Renal pelvis (tissue), 4 donors: ENCODE data around the gene MGRN1. TPM values are rescaled to one million over a fixed set of nuclear protein-coding genes. Genes with fewer than 3 reads are reported as not detected.
A peak's percentile ranks its signal among the peaks of the same experiment; 100 is the strongest.
"Not testable (repeated sequence)": the region's sequence is repeated elsewhere in the genome, so short reads cannot be mapped to it uniquely, and the experiment has no call there.

ENCODE experiments used
- DNase-seq: peaks from one replicate; pipeline ENCODE4 v3.0.0-alpha.2; 2013
- polyA plus RNA-seq, 3 donors: library from polyadenylated mRNA; unstranded; fragments of 120-200 nt; gene quantifications; one replicate each; pipeline ENCODE4 v1.2.1, GENCODE V29; 2013; ENCODE audit not compliant: insufficient read length in 3 of 3

The MGRN1 gene
- polyA plus RNA-seq, 3 donors, result 52.3 to 70.1 (median 63.2) TPM

GRCh38 chr16:4648917-4649316 lies 24.3 kb downstream of the MGRN1 start:
- no peak for DNase-seq

DNA sequence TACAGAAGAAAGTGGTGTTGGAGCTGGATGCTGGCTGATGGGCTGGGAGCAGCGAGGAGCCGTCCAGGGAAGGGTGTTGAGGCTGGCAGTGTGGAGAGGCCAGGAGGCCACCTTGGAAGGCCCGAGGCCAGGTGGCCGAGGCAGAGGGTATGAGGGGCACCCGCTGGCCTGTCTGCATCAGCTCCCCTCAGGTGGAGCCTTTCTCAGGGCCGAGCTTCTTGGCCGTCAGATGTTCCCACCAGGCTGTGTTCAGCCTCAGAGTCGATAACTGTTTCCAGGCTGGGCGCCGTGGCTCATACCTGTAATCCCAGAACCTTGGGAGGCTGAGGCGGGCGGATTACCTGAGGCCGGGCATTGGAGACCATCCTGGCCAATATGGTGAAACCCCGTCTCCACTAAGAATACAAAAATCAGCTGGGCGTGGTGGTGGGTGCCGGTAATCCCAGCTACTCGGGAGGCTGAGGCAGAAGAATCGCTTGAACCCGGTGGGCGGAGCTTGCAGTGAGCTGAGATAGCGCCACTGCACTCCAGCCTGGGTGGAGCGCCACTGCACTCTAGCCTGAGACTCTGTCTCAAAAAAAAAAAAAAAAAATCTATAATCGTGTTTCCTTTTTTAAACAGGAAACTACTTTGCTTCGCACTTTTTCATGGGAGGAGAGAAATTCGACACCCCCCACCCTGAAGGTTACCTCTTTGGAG lies 25.3 kb downstream of the MGRN1 start:
- DNase-seq, result no peak

DNA sequence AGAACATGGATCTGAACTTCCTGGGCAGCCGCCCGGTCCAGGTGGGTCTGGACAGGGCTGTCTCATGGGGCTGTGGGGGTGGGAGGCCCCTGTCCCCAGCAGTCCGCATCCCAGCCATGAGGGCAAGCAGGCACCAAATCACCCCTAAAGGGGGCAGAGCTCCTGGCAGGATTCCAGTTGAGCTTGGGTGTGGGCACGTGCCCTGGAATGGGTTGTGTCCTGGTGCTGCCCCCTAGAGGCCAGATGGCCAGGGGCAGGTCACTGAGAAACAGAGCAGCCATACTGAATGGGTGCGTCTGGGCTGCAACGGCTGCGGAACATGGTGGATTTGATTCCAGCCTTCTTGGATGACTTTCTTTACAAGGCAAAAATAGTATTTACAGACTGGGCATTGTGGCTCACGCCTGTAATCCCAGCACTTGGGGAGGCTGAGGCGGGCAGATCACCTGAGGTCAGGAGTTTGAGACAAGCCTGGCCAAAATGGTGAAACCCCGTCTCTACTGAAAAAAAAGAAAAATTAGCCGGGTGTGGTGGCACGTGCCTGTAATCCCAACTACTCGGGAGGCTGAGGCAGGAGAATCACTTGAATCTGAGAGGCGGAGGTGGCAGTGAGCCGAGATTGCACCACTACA lies 25.9 kb downstream of the MGRN1 start:
- DNase-seq, result not testable (repeated sequence)

DNA sequence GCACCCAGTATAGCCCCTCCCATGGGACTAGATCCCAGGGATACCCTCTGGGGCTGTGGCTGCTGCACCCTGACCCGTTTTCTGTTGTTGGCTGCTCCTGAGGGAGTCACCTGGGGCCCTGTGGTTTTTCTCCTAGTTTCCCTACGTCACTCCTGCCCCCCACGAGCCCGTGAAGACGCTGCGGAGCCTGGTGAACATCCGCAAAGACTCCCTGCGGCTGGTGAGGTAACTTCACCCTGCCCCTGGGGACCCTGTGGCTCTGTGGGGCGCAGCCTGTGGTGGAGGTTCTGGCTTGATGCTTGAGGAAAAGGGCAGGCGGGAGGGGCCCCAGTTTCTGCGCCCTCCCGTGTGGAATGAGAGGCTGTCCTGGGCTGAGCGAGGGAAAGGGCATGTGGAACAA lies 27.2 kb downstream of the MGRN1 start:
- DNase-seq, result no peak

- DNase-seq, result no peak
Measured at GRCh38 chr16:4652561-4652960, 27.9 kb downstream of the MGRN1 start.

DNA sequence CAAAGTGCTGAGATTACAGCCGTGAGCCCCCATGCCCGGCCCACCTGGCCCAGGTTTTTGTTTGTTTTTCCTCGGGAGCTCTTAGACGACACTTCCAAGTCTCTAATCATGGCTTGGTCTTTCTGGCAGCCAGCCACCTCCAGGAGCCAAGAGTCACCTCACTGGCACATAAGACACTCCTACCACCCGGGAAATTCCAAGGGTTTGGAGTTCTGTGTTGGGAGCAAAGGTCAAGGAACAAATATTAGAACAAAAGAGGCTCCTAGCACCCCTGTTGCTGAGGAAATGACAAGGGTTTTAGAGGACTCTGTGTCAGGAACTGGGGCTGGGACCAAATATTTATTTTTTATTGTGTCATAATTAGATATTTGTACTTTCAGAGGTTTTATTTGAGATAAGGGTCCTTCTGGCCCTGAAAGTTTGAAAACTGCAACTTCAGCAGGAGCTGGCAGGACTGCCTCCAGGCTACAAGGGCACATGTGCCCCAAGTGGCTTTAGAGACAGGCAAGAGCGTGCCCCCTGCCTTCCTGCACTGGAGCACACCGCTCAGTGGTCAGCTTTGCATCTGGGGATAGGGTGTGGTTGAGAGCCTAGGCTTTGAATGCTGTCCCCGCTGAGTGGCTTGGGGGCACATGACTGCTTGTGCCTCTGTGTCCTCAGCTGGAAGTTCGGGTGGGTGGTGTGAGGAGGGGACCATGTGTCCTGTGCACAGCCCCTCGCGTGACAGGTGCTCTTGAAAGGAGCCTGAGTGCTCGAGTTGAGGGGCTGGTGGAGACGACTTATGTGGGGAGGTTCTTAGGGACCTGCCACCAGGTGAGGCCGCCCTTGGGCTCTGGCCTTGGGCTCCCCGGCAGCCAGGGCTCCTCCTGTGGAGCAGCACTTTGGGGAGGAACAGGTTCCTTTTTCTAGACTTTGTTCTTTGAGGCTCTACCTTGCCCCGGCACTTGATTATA lies 29.7 kb downstream of the MGRN1 start:
- DNase-seq, result no peak

- no peak for DNase-seq
Measured at GRCh38 chr16:4654964-4655590, 30.5 kb downstream of the MGRN1 start.

- DNase-seq, result no peak
Measured at GRCh38 chr16:4655801-4656200, 31.2 kb downstream of the MGRN1 start.

GRCh38 chr16:4656221-4656620 lies 31.6 kb downstream of the MGRN1 start:
- no peak for DNase-seq

DNA sequence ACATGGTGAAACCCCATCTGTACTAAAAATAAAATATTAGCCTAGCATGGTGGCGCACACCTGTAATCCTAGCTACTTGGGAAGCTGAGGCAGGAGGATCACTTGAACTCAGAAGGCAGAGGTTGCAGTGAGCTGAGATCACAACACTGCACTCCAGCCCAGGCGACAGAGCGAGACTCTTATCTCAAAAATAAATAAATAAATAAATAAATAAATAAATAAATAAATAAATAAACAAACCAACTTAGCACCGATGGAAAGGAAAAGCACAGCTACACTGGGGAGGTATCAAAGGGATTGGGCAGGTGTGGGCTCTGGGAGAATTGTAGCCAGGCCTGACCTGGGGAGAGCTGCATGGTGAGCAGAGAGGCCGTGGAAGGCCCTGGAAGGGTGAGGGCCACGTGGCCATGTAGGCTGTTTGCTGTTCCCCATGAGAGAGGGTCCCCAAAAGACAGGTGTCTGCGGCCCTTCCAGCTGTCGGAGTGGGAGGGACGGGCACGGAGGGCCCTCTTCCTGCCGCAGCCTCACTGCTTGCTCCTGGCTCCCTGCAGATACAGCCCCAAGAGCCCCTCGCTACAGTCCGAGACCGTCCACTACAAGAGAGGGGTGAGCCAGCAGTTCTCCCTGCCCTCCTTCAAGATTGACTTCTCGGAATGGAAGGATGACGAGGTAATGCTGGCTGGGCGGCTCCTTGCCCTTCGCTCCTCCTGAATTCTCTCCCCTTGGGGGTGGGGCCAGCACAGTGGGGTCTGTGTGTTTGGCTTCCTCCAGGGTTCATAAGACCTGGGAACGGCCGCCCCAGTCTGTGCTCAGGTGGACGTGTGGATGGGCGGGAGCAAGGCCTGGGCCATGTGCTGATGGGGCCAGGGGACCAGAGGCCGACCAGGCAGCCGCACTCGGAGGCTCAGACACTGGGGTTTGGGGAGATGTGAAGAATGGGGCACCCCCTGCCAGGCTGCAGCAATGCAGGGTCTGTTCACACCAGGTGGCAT lies 32.4 kb downstream of the MGRN1 start:
- no peak for DNase-seq

GRCh38 chr16:4659363-4660353 lies 35.0 kb downstream of the MGRN1 start:
- DNase-seq, result no peak

DNA sequence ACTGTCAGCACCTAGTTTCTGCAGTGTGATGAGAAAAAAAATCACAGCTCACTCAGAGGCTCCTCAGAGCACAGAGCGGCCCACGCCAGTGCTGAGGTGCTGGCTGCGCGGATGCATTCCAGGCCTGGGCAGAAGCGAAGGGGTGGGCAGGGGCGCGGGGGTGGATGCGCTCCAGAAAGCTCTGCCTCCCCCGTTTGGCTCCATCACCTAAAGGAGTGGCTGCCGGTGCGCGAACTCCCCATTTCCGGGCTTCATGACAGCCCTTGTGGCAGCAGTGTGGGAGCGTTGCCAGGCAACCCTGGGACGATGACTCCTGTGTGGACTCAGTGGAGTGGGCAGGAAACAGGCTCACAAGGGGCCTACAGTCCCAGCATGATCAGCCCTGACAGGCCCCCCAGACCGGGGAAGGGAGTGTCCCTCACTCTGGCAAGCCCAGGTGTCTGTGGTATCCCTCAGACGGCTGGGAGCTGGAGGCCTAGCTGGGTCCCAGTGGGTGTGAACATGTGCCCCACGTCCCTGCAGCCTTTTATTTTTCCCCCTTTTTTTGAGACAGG lies 35.9 kb downstream of the MGRN1 start:
- DNase-seq, result peak; percentile 92

- no peak for DNase-seq
Measured at GRCh38 chr16:4661661-4662060, 37.0 kb downstream of the MGRN1 start.

- DNase-seq, result no peak
Measured at GRCh38 chr16:4663465-4663776, 38.8 kb downstream of the MGRN1 start.

DNA sequence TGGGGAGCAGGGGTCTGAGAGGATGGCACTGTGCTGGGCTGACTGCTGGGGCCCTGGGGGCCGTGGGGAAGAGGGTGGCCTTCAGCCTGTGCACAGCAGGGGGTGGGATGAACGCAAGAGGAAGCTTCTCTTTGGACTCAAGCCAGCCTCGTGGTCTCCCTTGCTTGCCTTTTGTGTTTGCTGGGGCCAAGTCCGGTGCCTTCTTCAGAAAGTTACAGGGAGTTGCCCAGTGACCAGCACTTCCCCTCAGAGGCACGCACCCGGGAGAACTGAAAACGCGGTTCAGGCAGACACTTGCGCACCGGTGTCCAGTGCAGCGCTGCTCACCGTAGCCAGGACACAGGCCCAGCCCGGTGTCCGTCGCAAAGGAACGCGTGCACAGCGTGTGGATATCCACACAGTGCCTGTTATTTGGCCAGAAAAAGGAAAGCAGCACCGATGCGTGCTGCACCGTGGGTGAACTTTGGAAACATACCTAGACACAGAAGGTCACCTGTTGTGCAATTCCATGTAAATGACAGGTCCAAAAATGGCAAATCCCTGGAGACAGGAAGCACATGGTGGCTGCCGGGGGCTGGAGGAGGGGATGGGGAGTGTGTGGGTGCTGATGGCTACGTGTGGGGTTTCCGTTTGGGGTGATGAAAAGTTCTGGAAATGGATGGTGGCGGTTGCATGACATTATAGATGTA lies 39.3 kb downstream of the MGRN1 start:
- no peak for DNase-seq

DNA sequence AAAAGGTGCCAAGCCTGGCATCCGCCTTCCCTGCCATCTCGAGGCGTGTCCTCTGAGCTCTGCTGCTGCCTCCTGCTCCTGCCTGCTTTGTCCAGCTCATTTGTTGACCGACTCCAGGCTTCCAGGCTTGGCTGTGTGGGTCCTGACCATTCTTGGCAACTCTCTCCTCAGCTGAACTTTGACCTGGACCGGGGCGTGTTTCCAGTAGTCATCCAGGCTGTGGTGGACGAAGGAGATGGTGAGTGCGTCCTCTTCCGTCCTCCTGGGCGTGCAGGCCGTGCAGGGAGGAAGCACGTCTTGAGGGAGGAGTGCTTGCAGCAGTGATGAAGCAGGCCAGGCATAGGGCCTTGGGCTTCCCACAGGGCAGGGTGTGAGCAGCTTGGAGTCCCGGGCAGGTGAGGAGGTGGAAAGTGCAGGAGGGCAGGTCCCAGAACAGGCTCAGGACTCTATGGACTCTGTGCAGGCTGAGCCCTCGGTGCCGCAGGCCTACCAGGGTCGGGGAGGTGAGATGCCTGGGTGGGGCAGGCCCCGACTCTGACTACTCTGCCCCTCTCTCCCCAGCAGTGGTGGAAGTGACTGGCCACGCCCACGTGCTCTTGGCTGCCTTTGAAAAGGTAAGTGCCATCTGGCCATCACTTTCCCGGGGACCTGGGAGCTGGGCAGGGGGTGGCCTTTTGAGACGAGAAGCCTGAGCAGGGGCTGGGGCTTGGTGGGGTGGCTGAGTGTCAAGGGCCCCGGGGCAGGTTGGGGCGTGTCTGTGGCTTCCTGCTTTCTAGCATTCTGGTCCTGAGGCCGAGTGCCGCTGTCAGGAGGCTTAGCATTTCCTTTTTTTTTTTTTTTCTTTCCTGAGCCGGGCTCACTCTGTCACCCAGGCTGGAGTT lies 40.2 kb downstream of the MGRN1 start:
- no peak for DNase-seq

DNA sequence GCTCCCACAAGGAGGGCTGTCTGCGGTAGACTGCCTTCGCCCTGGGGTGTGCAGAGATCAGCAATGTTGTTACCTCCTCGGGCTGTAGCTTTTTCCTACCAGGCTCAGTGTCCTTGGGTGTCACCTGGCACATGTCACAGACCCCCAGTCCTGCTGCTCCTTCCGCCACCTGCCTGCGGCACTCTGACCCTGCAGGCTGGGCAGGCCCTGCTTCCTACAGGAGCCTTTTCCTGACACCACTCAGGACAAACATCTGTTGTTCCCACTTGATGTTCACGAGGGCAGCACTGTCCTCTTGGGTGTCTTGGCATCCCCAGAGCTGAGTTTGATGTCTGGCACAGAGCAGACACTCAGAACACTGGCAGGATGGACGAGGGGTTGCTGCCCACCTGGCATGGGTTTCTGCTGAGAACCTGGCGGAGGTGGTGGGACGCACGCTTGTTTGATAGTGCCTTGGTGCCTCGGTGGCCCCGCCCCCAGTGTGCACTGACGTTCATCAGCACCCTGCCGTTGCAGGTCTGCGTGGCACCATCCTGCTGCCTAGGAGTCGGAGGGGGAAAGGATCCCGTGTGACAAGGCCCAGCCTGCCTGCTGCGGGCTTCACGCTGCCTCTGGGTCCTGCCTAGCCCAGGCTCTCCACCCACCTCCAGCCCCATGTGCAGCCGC lies 42.0 kb downstream of the MGRN1 start:
- no peak for DNase-seq
